ENCODE data around the gene TRIM41.
"Not testable (repeated sequence)": the region's sequence is repeated elsewhere in the genome, so short reads cannot be mapped to it uniquely, and the experiment has no call there.

Gene TRIM41

GRCh38 chr5:181223058-181223728 is at the start of gene TRIM41:
TRIM41 (plus strand) TSS chr5:181223281; CDS start chr5:181224000, 719 bp downstream.
- DNase-seq (ENCODE audit: low read depth in 2 of 2): peak; percentile 93 to 97

GRCh38 chr5:181173420-181174342 is 49.4 kb upstream of the TRIM41 start:
- no peak for DNase-seq (ENCODE audit: low read depth in 2 of 2)

- DNase-seq (ENCODE audit: low read depth in 2 of 2): no peak
Measured at GRCh38 chr5:181176254-181176952, 46.7 kb upstream of the TRIM41 start.

- DNase-seq (ENCODE audit: low read depth in 2 of 2): not testable (repeated sequence)
Measured at GRCh38 chr5:181177559-181177958, 45.5 kb upstream of the TRIM41 start.

- no peak for DNase-seq (ENCODE audit: low read depth in 2 of 2)
Measured at GRCh38 chr5:181181650-181182565, 41.2 kb upstream of the TRIM41 start.

GRCh38 chr5:181182651-181183050 is 40.4 kb upstream of the TRIM41 start:
- no peak for DNase-seq (ENCODE audit: low read depth in 2 of 2)

- no peak for DNase-seq (ENCODE audit: low read depth in 2 of 2)
Measured at GRCh38 chr5:181184845-181185216, 38.2 kb upstream of the TRIM41 start.

- DNase-seq (ENCODE audit: low read depth in 2 of 2): no peak
Measured at GRCh38 chr5:181185560-181185959, 37.5 kb upstream of the TRIM41 start.

GRCh38 chr5:181186022-181186421 is 37.1 kb upstream of the TRIM41 start:
- no peak for DNase-seq (ENCODE audit: low read depth in 2 of 2)

- DNase-seq (ENCODE audit: low read depth in 2 of 2): no peak
Measured at GRCh38 chr5:181186986-181187499, 36.0 kb upstream of the TRIM41 start.

GRCh38 chr5:181187500-181188213 is 35.4 kb upstream of the TRIM41 start:
- no peak for DNase-seq (ENCODE audit: low read depth in 2 of 2)

- peak; percentile 55 to 81 for DNase-seq (ENCODE audit: low read depth in 2 of 2)
Measured at GRCh38 chr5:181188700-181189362, 34.2 kb upstream of the TRIM41 start.

- DNase-seq (ENCODE audit: low read depth in 2 of 2): no peak
Measured at GRCh38 chr5:181189363-181189961, 33.6 kb upstream of the TRIM41 start.

- no peak for DNase-seq (ENCODE audit: low read depth in 2 of 2)
Measured at GRCh38 chr5:181189962-181190710, 32.9 kb upstream of the TRIM41 start.

GRCh38 chr5:181190711-181191525 is 32.2 kb upstream of the TRIM41 start:
- no peak for DNase-seq (ENCODE audit: low read depth in 2 of 2)

- peak; percentile 88 to 95 for DNase-seq (ENCODE audit: low read depth in 2 of 2)
Measured at GRCh38 chr5:181191526-181192336, 31.4 kb upstream of the TRIM41 start.

Measured in stimulated activated CD4-positive, alpha-beta T cell treated with anti-CD3 and anti-CD28 coated beads, Interleukin-1b, Interleukin-23, amount 100 ng/mL, for 1 hour (primary cell).